Activated CD8-positive, alpha-beta memory T cell treated with anti-CD3 and anti-CD28 coated beads for 48 hours (primary cell): ENCODE data around the gene PPIL4.

Experiments used
- DNase-seq, 3 experiments: peaks; one replicate each; pipeline ENCODE4 v3.0.0-alpha.2; 2020; ENCODE audit warnings: low read depth in 2 of 3, low spot score in 2 of 3

Gene PPIL4, protein sequence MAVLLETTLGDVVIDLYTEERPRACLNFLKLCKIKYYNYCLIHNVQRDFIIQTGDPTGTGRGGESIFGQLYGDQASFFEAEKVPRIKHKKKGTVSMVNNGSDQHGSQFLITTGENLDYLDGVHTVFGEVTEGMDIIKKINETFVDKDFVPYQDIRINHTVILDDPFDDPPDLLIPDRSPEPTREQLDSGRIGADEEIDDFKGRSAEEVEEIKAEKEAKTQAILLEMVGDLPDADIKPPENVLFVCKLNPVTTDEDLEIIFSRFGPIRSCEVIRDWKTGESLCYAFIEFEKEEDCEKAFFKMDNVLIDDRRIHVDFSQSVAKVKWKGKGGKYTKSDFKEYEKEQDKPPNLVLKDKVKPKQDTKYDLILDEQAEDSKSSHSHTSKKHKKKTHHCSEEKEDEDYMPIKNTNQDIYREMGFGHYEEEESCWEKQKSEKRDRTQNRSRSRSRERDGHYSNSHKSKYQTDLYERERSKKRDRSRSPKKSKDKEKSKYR

DNA sequence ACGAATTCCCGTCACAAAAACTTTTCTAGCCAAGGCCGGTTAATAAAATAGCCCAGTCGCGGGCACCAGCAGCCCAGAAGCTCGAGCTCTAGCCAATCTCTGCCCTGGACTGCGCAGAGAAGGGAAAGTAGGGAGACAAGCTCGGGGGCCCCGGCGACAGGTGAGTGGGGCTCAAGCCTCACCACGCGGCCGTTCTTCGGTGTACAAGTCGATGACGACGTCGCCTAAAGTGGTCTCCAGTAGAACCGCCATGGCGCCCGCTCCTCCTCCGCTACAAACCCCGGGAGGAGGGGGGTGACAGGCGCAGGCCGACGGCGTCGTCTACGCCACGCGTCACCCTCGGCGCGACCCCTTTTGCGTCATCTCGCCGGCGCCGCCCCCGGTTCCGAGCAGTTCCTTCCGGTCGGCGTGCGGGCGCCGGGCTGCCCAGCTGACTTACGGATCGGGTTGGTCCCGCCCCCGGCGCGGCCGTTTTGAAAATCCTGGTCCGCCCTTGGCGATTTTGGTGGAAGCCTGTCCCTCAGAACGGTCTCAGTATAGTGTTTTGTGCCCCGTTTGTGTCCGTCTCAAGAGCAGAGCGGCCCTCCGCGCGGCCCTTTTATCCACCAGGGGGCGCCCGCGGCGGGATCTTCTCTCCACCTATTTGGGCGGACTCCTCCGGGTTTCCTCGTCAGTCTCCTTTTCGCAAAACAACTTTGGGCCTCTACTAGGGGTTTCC, at the start of gene PPIL4:
Gene PPIL4, minus strand, starts transcription at position 290 of the 718 bp plus-strand sequence. Its CDS starts 38 bp downstream, at position 252.
- DNase-seq, result peak; percentile 92 to 94 (median 94)

DNA sequence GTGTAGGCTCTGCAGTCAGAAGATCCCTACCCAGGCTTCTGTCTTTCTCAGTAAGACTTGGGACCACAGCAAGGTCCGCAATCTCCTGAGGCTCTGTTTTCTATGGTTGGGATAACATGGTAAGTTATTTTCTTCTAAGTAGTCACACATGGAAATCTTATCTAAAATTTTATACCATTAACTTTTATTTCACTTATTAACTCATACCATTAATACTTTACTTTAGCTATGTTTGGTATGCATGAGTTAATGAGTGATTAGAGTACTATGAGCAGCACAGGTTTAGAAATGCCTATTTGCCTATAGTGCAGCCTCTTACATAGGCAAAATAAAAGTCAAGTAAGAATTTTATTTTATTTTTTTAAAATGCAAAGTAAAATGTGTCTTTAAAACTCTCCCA, 47.6 kb upstream of the PPIL4 start:
- no peak for DNase-seq

DNA sequence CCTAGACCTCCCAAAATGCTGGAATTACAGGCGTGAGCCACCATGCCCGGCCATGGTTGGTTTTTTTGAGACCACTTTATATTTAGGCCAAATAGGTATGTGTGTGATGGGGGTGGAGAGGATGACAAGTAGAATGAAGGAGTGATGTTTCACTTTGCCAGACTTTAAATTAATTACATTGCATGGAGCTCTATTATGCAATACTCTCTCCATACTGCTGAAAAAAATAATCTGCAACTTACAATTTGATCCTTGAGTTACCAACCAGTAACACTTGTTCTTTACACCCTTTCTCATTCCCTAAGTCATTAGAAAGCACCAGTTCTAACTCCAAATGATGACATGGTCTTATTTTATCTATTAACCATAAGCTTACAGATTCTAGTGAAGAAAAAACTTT, 47.1 kb upstream of the PPIL4 start:
- no peak for DNase-seq

DNA sequence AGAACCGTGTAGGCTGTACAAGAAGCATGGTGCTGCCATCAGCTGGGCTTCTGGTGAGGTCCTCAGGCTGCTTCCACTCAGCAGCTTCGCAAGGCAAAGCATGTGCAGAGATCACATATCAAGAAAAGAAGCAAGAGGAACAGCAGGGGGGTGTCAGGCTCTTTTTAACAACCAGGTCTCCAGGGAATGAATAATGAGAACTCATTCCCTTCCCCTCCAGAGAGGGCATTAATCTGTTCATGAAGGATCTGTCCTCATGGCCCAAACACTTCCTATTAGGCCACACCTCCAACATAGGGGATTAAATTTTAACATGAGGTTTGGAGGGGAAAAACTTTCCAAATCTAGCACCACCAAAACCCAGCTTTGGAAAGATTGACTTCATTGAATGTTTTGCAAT, 40.3 kb upstream of the PPIL4 start:
- DNase-seq, result no peak

DNA sequence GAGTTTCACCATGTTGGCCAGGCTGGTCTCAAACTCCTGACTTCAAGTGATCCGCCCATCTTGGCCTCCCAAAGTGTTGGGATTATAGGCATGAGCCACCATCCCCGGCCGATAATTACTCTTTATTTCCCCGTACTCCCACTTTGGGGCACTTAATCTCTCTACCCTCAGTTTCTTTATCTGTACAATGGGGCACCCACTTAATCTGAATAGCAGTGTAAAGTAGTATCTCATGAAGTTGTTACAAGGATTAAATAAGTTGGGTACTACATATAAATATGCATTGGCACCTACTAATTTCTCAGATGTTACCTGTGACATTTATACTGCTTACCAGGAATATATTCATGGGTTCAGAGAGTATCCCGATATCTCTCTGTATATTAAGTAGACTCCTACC, 35.5 kb upstream of the PPIL4 start:
- DNase-seq, result no peak

DNA sequence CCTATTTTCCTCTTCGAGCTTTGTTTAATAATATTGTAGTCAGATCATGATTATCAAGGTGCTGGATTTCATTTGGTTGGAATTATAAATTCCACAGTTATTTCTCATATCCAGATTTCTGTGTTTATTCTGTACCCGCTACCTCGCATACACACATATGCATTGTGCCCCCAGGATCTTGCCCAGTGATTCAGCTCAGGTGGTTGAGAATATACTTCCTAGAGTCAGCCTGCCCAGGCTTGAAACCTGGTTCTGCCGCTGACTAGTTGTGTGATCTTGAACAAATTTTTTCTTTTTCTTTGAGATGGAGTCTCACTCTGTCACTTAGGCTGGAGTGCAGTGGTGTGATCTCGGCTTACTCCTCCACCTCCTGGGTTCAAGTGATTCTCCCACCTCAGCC, 35.0 kb upstream of the PPIL4 start:
- no peak for DNase-seq

DNA sequence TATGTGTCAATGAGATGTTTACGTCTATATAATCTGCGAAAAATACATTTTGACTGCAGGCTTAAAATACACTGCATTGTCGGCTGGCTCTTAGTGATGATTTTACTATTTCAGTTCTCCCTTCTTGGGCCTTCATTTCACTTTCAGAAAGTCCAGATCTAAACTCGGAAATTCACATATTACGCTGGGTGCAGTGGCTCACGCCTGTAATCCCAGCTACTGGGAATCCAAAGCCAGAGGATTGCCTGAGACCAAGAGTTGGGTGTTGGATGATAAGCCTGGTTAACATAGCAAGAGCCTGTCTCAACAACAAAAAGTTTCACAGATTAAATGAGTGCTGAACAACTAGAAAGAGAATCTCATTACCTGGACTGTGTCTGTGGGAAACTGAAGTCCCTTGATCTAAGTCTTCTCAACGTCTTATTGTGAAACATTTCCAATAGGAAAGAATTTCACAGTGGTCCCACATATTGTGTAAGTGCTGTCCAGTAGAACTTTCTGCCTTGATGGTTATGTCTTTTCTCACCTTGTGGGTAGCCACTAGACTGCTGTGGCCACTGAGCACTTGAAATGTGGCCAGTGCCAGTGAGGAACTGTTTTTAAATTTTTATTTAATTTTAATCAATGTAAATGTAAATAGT, 22.2 kb upstream of the PPIL4 start:
- DNase-seq, result no peak

DNA sequence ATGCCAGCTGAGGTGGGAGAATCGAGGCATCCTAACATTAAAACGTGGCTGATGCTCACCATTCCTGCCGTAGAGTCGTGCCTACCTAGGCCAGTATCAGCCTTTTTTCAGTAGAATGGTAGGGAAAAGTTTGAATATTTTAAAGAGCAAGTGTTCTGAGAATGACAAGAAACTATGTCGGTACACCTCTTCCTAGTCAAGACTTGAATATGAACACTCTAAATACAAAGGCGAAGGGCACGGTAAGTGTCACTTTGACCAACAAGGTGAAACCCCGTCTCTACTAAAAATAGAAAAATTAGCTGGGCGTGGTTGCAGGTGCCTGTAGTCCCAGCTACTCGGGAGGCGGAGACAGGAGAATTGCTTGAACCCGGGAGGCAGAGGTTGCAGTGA, 21.3 kb upstream of the PPIL4 start:
- DNase-seq, result no peak

DNA sequence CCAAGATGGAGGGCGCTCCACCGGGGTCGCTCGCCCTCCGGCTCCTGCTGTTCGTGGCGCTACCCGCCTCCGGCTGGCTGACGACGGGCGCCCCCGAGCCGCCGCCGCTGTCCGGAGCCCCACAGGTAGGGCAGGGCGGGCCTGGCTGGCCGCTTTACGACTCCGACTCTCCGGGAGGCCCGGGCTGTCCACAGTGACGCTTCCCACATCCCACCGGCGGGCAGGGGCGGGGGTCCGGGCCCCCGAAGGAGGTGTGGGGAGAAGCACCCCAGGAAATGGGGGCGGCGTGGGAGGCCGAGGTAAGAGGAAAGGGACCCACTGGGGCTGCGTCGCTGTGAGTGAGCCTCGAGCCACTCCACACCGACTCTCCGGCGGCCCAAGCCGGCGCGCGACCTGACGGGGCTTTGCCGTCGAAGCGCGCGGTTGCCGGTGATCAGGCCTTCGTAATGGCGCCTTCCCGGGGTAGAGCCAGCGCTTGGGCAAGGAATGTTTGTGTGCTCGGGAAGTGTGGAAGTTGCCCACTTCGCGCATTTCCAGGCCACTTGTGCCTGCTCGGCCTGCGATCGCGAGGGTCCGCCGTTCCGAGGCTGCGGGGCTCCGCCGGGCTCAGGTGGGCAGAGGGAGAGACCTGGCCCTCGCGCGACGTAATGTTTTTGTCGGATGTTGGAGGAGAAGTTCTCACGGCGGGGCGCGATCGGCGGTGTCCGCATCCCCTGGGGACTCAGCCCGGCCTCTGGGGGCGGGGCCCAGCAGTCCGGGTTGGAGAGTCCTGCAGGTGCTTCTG, 20.8 kb upstream of the PPIL4 start:
- DNase-seq, result peak in 2 of 3 experiments; percentile 33 to 54

DNA sequence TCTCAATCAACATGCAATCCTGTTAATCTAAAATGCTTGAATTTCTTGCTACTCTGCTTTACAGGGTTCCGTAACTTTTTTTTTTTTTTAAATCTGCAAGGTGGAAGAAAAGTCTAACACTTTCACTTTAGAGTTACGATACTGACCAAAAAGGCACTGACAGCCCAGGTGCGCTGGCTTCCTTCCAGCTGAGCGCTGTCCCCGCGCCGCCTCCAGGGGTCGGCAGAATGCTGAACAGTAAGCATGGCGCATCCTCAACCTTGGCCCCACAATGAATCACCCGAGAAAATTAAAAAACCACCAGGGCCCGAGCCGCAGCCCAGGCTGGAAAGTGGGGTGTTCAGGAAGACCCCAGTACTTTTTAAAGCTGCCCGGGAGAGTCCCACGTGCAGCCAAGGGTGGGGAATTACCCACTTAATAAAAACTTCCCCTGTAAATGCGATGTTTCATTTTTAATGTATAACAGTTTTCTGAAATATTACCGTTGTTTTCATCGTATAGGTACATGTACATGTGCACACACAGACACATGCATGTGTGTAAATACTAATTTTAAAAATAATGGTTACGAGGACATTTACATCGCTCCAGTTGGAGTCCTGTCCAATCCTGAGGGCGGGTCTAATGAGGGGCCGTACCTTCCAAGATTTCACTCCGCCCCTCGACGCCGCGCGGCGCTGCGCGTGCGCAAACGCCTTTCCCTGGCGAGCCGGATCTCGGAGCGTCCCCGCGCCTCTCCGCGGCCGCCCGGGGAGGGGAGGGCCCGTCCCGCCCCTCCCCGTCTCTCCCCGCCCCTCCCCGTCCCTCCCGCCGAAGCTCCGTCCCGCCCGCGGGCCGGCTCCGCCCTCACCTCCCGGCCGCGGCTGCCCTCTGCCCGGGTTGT, 19.9 kb upstream of the PPIL4 start, which contains the start of gene GINM1:
Gene GINM1, plus strand, starts transcription at position 849 of the 883 bp plus-strand sequence. CDS start 40 bp downstream, outside the sequence.
- peak; percentile 91 to 93 (median 92) for DNase-seq

DNA sequence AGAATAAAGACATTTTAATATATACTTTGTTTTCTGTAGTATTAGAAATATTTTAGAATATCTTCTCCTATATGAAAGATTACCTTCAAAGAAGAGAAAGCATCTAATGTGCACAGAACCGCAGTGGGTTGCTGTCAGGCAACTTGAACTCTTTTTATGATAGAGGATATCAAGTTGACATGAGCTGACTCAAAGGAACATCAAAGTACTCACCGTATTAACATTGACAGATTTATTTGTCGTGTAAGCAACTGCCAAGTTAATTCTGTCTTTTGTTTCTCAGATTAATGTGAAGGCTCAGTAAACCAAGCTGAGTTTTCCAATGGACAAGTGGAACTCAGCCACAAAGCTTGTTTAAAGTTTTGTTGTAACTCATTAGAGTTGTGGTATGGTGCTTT, 18.1 kb upstream of the PPIL4 start:
- no peak for DNase-seq

DNA sequence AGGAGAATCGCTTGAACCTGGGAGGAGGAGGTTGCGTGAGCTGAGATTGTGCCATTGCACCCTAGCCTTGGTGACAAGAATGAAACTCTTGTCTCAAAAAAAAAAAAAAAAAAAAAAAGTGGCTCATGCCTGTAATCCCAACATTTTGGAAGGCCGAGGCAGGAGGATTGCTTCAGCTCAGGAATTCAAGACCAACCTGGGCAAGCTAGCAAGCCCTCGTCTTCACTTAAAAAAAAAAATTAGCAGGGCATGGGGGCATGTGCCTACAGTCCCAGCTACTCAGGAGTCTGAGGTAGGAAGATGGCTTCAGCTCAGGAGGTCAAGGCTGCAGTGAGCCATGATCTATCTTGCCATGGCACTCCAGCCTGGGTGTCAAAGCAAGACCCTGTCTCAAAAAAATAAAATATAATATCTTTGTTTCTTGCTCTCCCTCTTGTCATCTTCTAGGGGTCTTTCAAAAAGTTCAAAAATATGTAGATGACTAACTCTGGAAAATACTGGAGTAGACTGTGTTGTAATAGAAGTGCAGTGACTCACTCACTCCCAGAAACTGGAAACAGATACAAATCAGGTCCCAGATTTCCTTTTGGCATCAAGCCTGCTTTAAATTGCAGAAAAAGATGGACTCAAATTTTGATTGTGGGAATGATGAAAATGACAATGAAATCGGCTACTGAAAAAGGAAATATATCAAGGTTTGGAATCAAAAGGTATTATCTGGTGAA, 17.5 kb upstream of the PPIL4 start:
- no peak for DNase-seq

DNA sequence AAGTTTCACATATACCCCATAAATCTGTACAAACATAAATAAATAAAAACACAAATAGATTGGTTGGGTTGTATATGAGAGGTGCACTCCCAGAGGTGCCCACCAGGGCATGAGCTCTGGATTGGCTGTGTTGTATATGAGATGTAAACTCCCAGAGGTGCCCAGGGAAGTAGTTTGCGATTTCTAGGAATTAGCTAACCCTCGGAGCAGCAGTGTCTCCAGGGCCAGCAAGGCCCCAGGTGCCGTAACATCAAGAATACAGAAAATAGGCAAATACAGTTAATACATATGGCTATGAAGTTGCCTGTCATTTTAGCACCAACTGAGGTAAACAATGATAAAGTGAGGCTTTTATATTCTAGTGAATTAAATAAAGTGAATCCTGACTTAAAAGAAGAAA, 14.9 kb upstream of the PPIL4 start:
- DNase-seq, result no peak

DNA sequence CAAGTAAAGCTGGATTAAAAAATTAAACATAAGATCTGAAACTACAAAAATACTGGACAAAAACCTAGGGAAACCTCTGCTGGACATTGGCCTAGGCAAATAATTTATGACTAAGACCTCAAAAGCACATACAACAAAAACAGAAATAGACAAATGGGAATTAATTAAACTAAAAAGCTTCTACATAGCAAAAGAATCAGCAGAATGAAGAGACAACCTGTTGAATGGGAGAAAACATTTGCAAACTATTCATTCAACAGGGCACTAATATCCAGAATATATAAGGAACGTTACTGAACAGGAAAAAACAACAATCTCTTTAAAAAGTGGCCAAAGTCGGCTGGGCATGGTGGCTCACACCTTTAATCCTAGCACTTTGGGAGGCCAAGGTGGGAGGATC, 13.5 kb upstream of the PPIL4 start:
- no peak for DNase-seq

DNA sequence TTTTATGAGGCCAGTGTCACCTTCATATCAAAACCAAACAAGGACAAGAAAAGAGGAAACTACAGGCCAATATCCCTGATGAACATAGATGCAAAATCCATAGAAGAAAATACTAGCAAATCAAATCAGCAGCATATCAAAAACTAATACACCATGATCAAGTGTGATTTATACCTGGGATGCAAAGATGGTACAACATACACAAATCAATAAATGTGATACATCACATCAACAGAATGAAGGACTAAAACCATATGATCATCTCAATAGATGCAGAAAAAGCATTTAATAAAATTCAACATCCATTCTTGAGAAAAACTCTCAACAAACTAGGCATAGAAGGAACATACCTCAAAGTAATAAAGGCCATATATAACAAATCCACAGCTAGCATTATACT, 12.2 kb upstream of the PPIL4 start:
- no peak for DNase-seq

DNA sequence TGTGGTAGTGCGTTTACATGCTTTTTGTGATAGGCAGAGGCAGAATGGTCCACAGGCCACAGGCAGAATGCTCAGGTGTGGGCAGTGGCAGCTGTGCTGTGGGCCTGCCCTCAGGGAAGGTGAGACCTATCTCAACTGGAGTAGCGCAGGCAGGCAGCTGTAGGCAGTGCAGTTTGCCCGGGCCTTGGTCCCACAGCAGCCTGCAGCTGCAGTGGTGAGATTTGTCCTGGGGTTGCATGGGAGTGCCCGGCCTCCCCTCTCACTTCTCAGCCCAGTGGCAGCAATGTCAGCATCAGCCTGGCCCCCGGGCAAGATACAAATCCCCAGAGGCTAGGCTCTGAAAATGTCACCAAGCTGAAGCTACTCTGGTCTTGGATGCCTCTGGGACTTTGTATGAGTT, 6.1 kb upstream of the PPIL4 start:
- DNase-seq, result no peak

DNA sequence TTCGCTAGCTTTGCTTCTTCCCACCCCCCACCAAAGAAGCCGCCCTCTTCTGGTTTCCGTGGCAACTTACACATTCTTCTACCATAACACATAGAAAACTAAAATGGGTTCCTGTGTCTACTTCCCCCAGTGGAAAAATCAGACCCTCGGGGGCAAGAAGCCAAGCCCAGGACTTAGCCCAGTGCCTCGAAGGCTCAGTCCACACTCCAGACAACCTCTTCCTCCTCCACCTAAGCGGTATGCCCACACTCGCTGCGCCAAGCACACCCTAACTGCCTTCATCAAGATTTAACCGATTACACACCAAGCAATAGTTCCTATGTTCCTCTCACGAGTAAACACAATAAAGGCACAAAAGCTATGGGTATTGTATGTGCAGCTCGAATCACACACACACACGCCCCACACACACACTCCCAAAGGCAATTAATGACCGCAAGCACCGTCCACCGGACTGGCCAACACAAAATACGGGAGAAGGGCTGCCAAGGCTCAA, 537 bp downstream of the PPIL4 start:
- DNase-seq, result peak in 1 of 3 experiments; percentile 13

DNA sequence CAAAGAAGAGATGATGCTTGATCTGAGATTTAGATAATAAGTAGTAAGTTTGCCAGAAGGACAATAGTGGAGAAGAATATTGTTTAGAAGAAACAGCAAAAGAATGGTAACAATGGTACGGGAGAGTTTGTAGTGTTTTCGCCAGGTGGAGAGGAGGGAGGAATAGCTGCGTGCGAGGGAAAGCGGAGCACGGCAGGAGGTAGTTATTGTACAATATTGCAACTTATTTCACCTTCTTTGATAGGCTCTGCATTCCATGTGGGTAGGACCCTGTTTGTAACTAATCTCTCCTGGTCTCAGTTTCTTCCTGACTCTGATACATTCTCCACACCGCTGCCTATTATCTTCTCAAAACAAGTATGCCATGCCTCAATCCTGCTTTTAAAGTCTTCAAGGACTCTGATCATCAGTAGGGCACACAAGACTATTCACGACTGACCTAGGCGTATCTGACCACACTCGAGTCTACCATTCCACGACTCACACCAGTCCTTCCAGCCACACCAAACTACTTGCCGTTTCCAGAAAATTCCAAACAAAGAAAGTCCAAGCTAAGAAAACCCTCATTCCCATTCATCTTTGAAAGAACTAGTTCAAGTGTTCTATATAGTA, 1.1 kb downstream of the PPIL4 start:
- DNase-seq, result no peak

DNA sequence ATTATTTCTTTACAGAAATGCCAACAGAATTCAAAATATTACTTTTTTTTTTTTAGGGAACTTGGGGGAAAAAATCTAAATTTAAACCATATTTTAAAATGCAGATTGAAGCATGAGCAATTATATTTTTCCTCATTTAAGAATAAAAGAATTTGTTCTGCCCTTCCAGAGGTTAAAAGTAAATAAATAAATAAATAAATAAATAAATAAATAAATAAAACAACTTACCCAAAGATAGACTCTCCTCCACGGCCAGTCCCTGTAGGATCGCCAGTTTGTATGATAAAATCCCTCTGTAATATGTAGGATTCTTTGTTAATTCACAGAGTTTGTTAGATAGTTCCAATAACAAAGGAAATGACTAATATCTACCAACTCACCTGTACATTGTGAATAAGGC, 4.7 kb downstream of the PPIL4 start:
- no peak for DNase-seq
